IMR-90 (cell line): ENCODE measurements around the gene MAPRE2. TPM values are rescaled to one million over a fixed set of nuclear protein-coding genes. Genes with fewer than 3 reads are reported as not detected.

Experiments
- ATAC-seq: fragments of 200-7000 bp; cut with Tn5 transposase; 2 replicates; pipeline ENCODE4 v1.9.1; 2020; ENCODE audit warnings: low read depth, mild to moderate bottlenecking, moderate library complexity
- BruUV-seq: library from RNA; stranded (reverse); fragments of 400-500 nt; replicated peaks from 2 replicates; lab custom pipeline; 2021; lab: Mats Ljungman, UMichigan
- CTCF ChIA-PET: fragments of 300-600 bp; formaldehyde crosslinking; extraction: SDS; loops from one replicate; lab custom pipeline; 2021; ENCODE audit warnings: antibody characterized with exemption; lab: Yijun Ruan, JAX
- POLR2A ChIA-PET: fragments of 300-600 bp; sonication (Branson Sonifier 250); formaldehyde crosslinking; loops from one replicate; lab custom pipeline; 2022; ENCODE audit warnings: antibody characterized with exemption; ENCODE audit not compliant: unreplicated experiment; lab: Charles Lee
- DNase-seq: peaks from one replicate; pipeline ENCODE4 v3.0.0; 2013
- H2AFZ ChIP-seq: replicated peaks from 2 replicates; pipeline ENCODE3; 2013; ENCODE audit warnings: low read length, mild to moderate bottlenecking; ENCODE audit not compliant: poor library complexity
- H2AK5ac ChIP-seq: 2 replicates; pipeline ENCODE4 v1.6.1; 2013; ENCODE audit warnings: low read depth, low read length, inconsistent platforms
- H2AK9ac ChIP-seq: replicated peaks from 2 replicates; pipeline ENCODE3; 2013; ENCODE audit warnings: mild to moderate bottlenecking, low read depth, low read length, moderate library complexity; ENCODE audit not compliant: poor library complexity
- H2BK120ac ChIP-seq: 2 replicates; pipeline ENCODE4 v1.6.1; 2013; ENCODE audit warnings: low read depth, low read length, inconsistent platforms
- H2BK15ac ChIP-seq: 3 replicates; pipeline ENCODE4 v1.6.1; 2013; ENCODE audit warnings: low read depth, low read length, inconsistent platforms
- H2BK20ac ChIP-seq: 2 replicates; pipeline ENCODE4 v1.6.1; 2013; ENCODE audit warnings: low read depth, mild to moderate bottlenecking, inconsistent platforms, low read length, moderate library complexity
- H2BK5ac ChIP-seq: 2 replicates; pipeline ENCODE4 v1.6.1; 2013; ENCODE audit warnings: mild to moderate bottlenecking, low read depth, low read length, inconsistent platforms; ENCODE audit not compliant: poor library complexity, severe bottlenecking
- H3K14ac ChIP-seq: replicated peaks from 2 replicates; pipeline ENCODE4 v1.6.1; 2013; ENCODE audit warnings: low read depth, low read length, inconsistent platforms
- H3K18ac ChIP-seq: 2 replicates; pipeline ENCODE4 v1.6.1; 2013; ENCODE audit warnings: low read depth, low read length, control low read depth
- H3K23ac ChIP-seq: 2 replicates; pipeline ENCODE4 v1.6.1; 2013; ENCODE audit warnings: low read depth, low read length, inconsistent platforms
- H3K27ac ChIP-seq: 2 replicates; pipeline ENCODE4 v1.5.1; 2013; ENCODE audit warnings: mild to moderate bottlenecking, control low read depth, low read length; ENCODE audit not compliant: insufficient read depth
- H3K27me3 ChIP-seq: 2 replicates; pipeline ENCODE4 v1.6.1; 2013; ENCODE audit warnings: low read length; ENCODE audit not compliant: control insufficient read depth, insufficient read depth
- H3K36me3 ChIP-seq: 2 replicates; pipeline ENCODE4 v1.6.1; 2013; ENCODE audit warnings: low read length, mixed read lengths; ENCODE audit not compliant: control insufficient read depth, insufficient read depth
- H3K4ac ChIP-seq: 2 replicates; pipeline ENCODE4 v1.6.1; 2013; ENCODE audit warnings: low read depth, low read length, inconsistent platforms
- H3K4me1 ChIP-seq: 2 replicates; pipeline ENCODE4 v1.6.1; 2013; ENCODE audit warnings: low read length, mixed read lengths; ENCODE audit not compliant: control insufficient read depth, insufficient read depth
- H3K4me2 ChIP-seq: 2 replicates; pipeline ENCODE4 v1.6.1; 2013; ENCODE audit warnings: low read depth, mild to moderate bottlenecking, control low read depth, low read length, moderate library complexity
- H3K4me3 ChIP-seq: 2 replicates; pipeline ENCODE4 v1.5.1; 2013; ENCODE audit warnings: low read depth, mild to moderate bottlenecking, control low read depth, low read length, moderate library complexity; ENCODE audit not compliant: insufficient read depth
- H3K56ac ChIP-seq: 2 replicates; pipeline ENCODE4 v1.6.1; 2013; ENCODE audit warnings: low read length, inconsistent platforms; ENCODE audit not compliant: insufficient read depth; ENCODE audit errors: extremely low read depth
- H3K79me1 ChIP-seq, 2 experiments: 2 replicates each; pipeline ENCODE4 v1.6.1; 2013; ENCODE audit warnings: low read length in 2 of 2, inconsistent platforms in 1 of 2, low read depth in 1 of 2
- H3K9ac ChIP-seq: 2 replicates; pipeline ENCODE4 v1.6.1; 2013; ENCODE audit warnings: low read depth, low read length, control low read depth
- H3K9me1 ChIP-seq: 2 replicates; pipeline ENCODE4 v1.6.1; 2013; ENCODE audit warnings: low read length, inconsistent platforms; ENCODE audit not compliant: insufficient read depth
- H3K9me3 ChIP-seq: 2 replicates; pipeline ENCODE4 v1.6.1; 2013; ENCODE audit warnings: low read length; ENCODE audit not compliant: control insufficient read depth, insufficient read depth
- H4K20me1 ChIP-seq: 2 replicates; pipeline ENCODE4 v1.6.1; 2013; ENCODE audit warnings: low read length, inconsistent platforms; ENCODE audit not compliant: insufficient read depth
- H4K5ac ChIP-seq: 2 replicates; pipeline ENCODE4 v1.6.1; 2013; ENCODE audit warnings: mild to moderate bottlenecking, low read depth, low read length, control low read depth
- H4K8ac ChIP-seq, 2 experiments: 2 replicates each; pipeline ENCODE4 v1.6.1; 2013; ENCODE audit warnings: low read depth in 2 of 2, low read length in 2 of 2, control low read depth in 1 of 2, inconsistent platforms in 1 of 2
- H4K91ac ChIP-seq: 2 replicates; pipeline ENCODE4 v1.6.1; 2013; ENCODE audit warnings: low read depth, low read length, inconsistent platforms; ENCODE audit not compliant: insufficient read depth
- ELK1 ChIP-seq: fragments of 150-350 bp; IDR thresholded peaks from 2 replicates; pipeline ENCODE4 v1.6.1; 2016; ENCODE audit warnings: low read depth, mild to moderate bottlenecking, low read length, moderate library complexity, borderline replicate concordance
- FOS ChIP-seq: fragments of 150-350 bp; IDR thresholded peaks from 2 replicates; pipeline ENCODE4 v1.6.1; 2016; ENCODE audit warnings: low read depth, low read length
- MAFK ChIP-seq: IDR thresholded peaks from 2 replicates; pipeline ENCODE4 v1.6.1; 2012; ENCODE audit warnings: low read depth, low read length, improper control_type of control experiment
- MXI1 ChIP-seq: IDR thresholded peaks from 2 replicates; pipeline ENCODE4 v1.6.1; 2012; ENCODE audit warnings: low read depth, mild to moderate bottlenecking, low read length, moderate library complexity, borderline replicate concordance
- NFE2L2 ChIP-seq: fragments of 150-350 bp; IDR thresholded peaks from 2 replicates; pipeline ENCODE4 v1.6.1; 2016; ENCODE audit warnings: low read depth, mild to moderate bottlenecking, low read length
- RAD21 ChIP-seq: IDR thresholded peaks from 2 replicates; pipeline ENCODE4 v1.6.1; 2012; ENCODE audit warnings: low read length, improper control_type of control experiment
- RCOR1 ChIP-seq: IDR thresholded peaks from 2 replicates; pipeline ENCODE4 v1.6.1; 2012; ENCODE audit warnings: mild to moderate bottlenecking, low read length, improper control_type of control experiment; ENCODE audit not compliant: insufficient replicate concordance
- RFX5 ChIP-seq: IDR thresholded peaks from 2 replicates; pipeline ENCODE4 v1.8.0; 2012; ENCODE audit warnings: low read depth, mild to moderate bottlenecking, low read length, moderate library complexity
- SMC3 ChIP-seq: fragments of 150-350 bp; IDR thresholded peaks from 2 replicates; pipeline ENCODE4 v1.6.1; 2016; ENCODE audit warnings: low read depth, mild to moderate bottlenecking, antibody characterized with exemption, low read length, moderate library complexity
- dilution Hi-C: fragments of 300-500 bp; cut with HindIII; formaldehyde crosslinking; loops from one replicate; pipeline ENCODE4 v1.14.3; 2018; ENCODE audit warnings: low sequenced_read_pairs; ENCODE audit not compliant: unreplicated experiment
- in situ Hi-C: fragments of 300-500 bp; cut with MboI; formaldehyde crosslinking; loops from 3 replicates; pipeline ENCODE4 v1.14.3; 2019; ENCODE audit warnings: low sequenced_read_pairs, inconsistent platforms, mixed read lengths
- intact Hi-C: fragments of 100-400 bp; cut with micrococcal nuclease; formaldehyde crosslinking; loops from 2 replicates; pipeline ENCODE4 v1.10.0; 2022
- polyA plus RNA-seq, 3 experiments: library from polyadenylated mRNA; depleted of rRNA; stranded (reverse); fragments of >200 nt; gene quantifications; 2 replicates each; pipeline ENCODE4 v1.2.3, GENCODE V29; 2012; ENCODE audit warnings: low replicate concordance in 1 of 3
- total RNA-seq: library from RNA; depleted of rRNA; stranded (reverse); fragments of >200 nt; gene quantifications from 2 replicates; pipeline ENCODE4 v1.2.3, GENCODE V29; 2012

The MAPRE2 gene
- total and polyA plus RNA-seq, 2 of the 4 experiments (the other 2 are of a cell fraction) = 19.6 to 23.8 TPM

DNA sequence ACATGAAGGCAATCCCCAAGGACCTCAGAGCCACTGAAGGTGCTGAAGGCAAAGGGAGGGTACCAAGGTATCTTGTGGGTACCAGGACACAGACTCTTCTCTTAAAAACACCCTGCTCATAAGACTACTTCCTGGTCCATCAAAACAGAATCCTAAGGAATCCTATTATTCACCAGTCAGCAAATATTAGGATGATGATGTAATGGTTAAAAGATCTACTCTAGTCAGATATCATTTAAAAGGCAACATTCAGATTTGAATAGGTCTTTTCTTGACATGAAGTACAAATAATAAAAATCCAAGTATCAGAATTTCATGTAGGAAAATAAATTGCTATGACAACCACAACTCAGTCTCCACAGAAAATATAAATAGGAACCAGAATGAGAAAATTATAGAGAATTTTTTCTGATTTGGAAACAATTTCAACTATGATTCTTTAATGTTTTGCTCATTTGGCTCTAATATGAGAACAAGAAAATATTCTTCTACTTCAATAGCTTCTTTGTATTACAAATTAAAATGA is 121.9 kb downstream of the MAPRE2 start:
- Histone ChIP-seq H2AFZ (no peak overlapping the region), H3K4me3 (no peak overlapping the region), H4K8ac (no peak overlapping the region), H4K20me1 (no peaks in the 10 kb centered on the region), H3K4ac (no peak overlapping the region), H3K56ac (no peak overlapping the region), H3K27me3 (peaks cover 9% of the 10 kb centered on the region), H3K4me1 (no peaks in the 10 kb centered on the region), H3K9ac (no peak overlapping the region), H2AK5ac (no peak overlapping the region), H3K9me1 (0 out of 2 replicates have a peak, but pooled peaks cover 3% of the 10 kb centered on the region), H3K79me1 (no peaks in the 10 kb centered on the region), H3K18ac (no peak overlapping the region), H2BK15ac (no peak overlapping the region), H3K27ac (no peak overlapping the region), H4K5ac (no peak overlapping the region), H3K14ac (no peak overlapping the region), H2AK9ac (no peak overlapping the region), H2BK120ac (no peak overlapping the region), H2BK5ac (no peak overlapping the region), H3K36me3 (no peaks in the 10 kb centered on the region), H3K23ac (no peak overlapping the region), H2BK20ac (no peak overlapping the region), H4K91ac (no peak overlapping the region), H3K4me2 (no peak overlapping the region), H3K9me3 (no peaks in the 10 kb centered on the region)
- DNase-seq = no peak
- no peak for ATAC-seq
- dilution Hi-C loops (no loop called here), intact Hi-C loops (no loop called here), in situ Hi-C loops (no loop called here)
- ChIA-PET CTCF (no interaction called here), POLR2A (no interaction called here)
- no TSS peak for BruUV-seq
- TF ChIP-seq MXI1 (no peak), SMC3 (no peak), RFX5 (no peak), NFE2L2 (no peak), FOS (no peak), RCOR1 (no peak), MAFK (peak; percentile 87), RAD21 (no peak), ELK1 (no peak)
